MM.1S (cell line): Measurements from ENCODE around the gene FOXD4L6.
"Not testable (repeated sequence)": the region's sequence is repeated elsewhere in the genome, so short reads cannot be mapped to it uniquely, and the experiment has no call there.

Experiments used
- DNase-seq: peaks from one replicate; pipeline ENCODE4 v3.0.0-alpha.2; 2015
- H2AFZ ChIP-seq: fragments of 300-600 bp; sonication (generic); 2 replicates; pipeline ENCODE4 v1.6.0; 2016; ENCODE audit warnings: antibody characterized with exemption, low read length
- H3F3A ChIP-seq: fragments of 300-600 bp; sonication (generic); 2 replicates; pipeline ENCODE4 v1.6.1; 2016; ENCODE audit warnings: mild to moderate bottlenecking, antibody characterized with exemption, low read length, moderate library complexity, mixed read lengths; ENCODE audit not compliant: insufficient read depth
- H3K27ac ChIP-seq: fragments of 300-600 bp; sonication (generic); 2 replicates; pipeline ENCODE4 v1.5.1; 2016; ENCODE audit warnings: mild to moderate bottlenecking, low read length
- H3K27me3 ChIP-seq: fragments of 300-600 bp; sonication (generic); replicated peaks from 2 replicates; pipeline ENCODE4 v1.6.0; 2016; ENCODE audit warnings: low read length; ENCODE audit not compliant: insufficient read depth
- H3K36me3 ChIP-seq: fragments of 300-600 bp; sonication (generic); replicated peaks from 2 replicates; pipeline ENCODE4 v1.6.1; 2016; ENCODE audit warnings: mild to moderate bottlenecking, low read length, mixed read lengths; ENCODE audit not compliant: insufficient read depth
- H3K4me1 ChIP-seq: fragments of 300-600 bp; sonication (generic); 2 replicates; pipeline ENCODE4 v1.6.1; 2016; ENCODE audit warnings: low read length, mixed read lengths
- H3K4me2 ChIP-seq: fragments of 300-600 bp; sonication (generic); 2 replicates; pipeline ENCODE4 v1.6.0; 2016; ENCODE audit warnings: low read depth, low read length
- H3K4me3 ChIP-seq: fragments of 300-600 bp; sonication (generic); 2 replicates; pipeline ENCODE4 v1.5.1; 2016; ENCODE audit warnings: low read length, mixed read lengths
- H3K79me2 ChIP-seq: fragments of 300-600 bp; sonication (generic); 2 replicates; pipeline ENCODE4 v1.6.1; 2016; ENCODE audit warnings: mixed run types, low read length, mixed read lengths
- H3K9ac ChIP-seq: fragments of 300-600 bp; sonication (generic); 2 replicates; pipeline ENCODE4 v1.6.1; 2016; ENCODE audit warnings: low read length, mixed read lengths
- H3K9me2 ChIP-seq: fragments of 300-600 bp; sonication (generic); replicated peaks from 2 replicates; pipeline ENCODE4 v1.6.1; 2016; ENCODE audit warnings: mild to moderate bottlenecking, low read length, mixed read lengths; ENCODE audit not compliant: insufficient read depth
- H3K9me3 ChIP-seq: fragments of 300-600 bp; sonication (generic); replicated peaks from 2 replicates; pipeline ENCODE4 v1.6.1; 2016; ENCODE audit warnings: mild to moderate bottlenecking, low read length, mixed read lengths; ENCODE audit not compliant: insufficient read depth
- H4K20me1 ChIP-seq: fragments of 300-600 bp; sonication (generic); 2 replicates; pipeline ENCODE4 v1.6.1; 2016; ENCODE audit warnings: mild to moderate bottlenecking, low read length, moderate library complexity, mixed read lengths; ENCODE audit not compliant: insufficient read depth

The FOXD4L6 gene

GRCh38 chr9:41109253-41109652 is 19.2 kb downstream of the FOXD4L6 start:
- H3F3A ChIP-seq, H3K4me3 ChIP-seq, H3K9me2 ChIP-seq, H3K9ac ChIP-seq, H3K36me3 ChIP-seq, H4K20me1 ChIP-seq, H3K27me3 ChIP-seq, H2AFZ ChIP-seq, H3K4me2 ChIP-seq, DNase-seq, H3K9me3 ChIP-seq, H3K4me1 ChIP-seq, H3K27ac ChIP-seq, H3K79me2 ChIP-seq: not testable (repeated sequence)

- H3K27me3 ChIP-seq = not testable (repeated sequence)
These were observed 19.7 kb downstream of the FOXD4L6 start for GRCh38 chr9:41108816-41109215.

GRCh38 chr9:41106472-41107116 is 21.9 kb downstream of the FOXD4L6 start:
- not testable (repeated sequence) for DNase-seq, H4K20me1 ChIP-seq, H3F3A ChIP-seq, H3K9me2 ChIP-seq, H2AFZ ChIP-seq, H3K79me2 ChIP-seq, H3K4me1 ChIP-seq, H3K4me3 ChIP-seq, H3K27ac ChIP-seq, H3K4me2 ChIP-seq, H3K36me3 ChIP-seq, H3K27me3 ChIP-seq, H3K9ac ChIP-seq, H3K9me3 ChIP-seq

More at GRCh38 chr9:41108816-41109215, 19.7 kb downstream of the FOXD4L6 start:
- not testable (repeated sequence) for H3K4me2 ChIP-seq, H3K9me2 ChIP-seq, H3K79me2 ChIP-seq, H3K36me3 ChIP-seq, H3K4me1 ChIP-seq, H3K27ac ChIP-seq, H3F3A ChIP-seq, H3K4me3 ChIP-seq, H3K9ac ChIP-seq, H2AFZ ChIP-seq, DNase-seq, H4K20me1 ChIP-seq, H3K9me3 ChIP-seq

- H3F3A ChIP-seq, H3K9ac ChIP-seq, H3K4me1 ChIP-seq, H3K9me2 ChIP-seq, H3K79me2 ChIP-seq, H3K9me3 ChIP-seq, H3K4me3 ChIP-seq, H3K4me2 ChIP-seq, H3K27me3 ChIP-seq, H3K36me3 ChIP-seq, DNase-seq, H3K27ac ChIP-seq, H4K20me1 ChIP-seq, H2AFZ ChIP-seq: not testable (repeated sequence)
These were observed 22.8 kb downstream of the FOXD4L6 start for GRCh38 chr9:41105557-41106253.

- not testable (repeated sequence) for H3K4me1 ChIP-seq, H3K36me3 ChIP-seq, DNase-seq, H2AFZ ChIP-seq, H4K20me1 ChIP-seq, H3K9me3 ChIP-seq, H3K4me3 ChIP-seq, H3K9ac ChIP-seq, H3K9me2 ChIP-seq, H3K27ac ChIP-seq, H3K4me2 ChIP-seq, H3K79me2 ChIP-seq, H3F3A ChIP-seq, H3K27me3 ChIP-seq
These were observed 23.9 kb downstream of the FOXD4L6 start for GRCh38 chr9:41104542-41104941.

- not testable (repeated sequence) for H3K9me2 ChIP-seq, H3K36me3 ChIP-seq, H3K4me3 ChIP-seq, H3K4me1 ChIP-seq, H3K9me3 ChIP-seq, DNase-seq, H3K4me2 ChIP-seq, H4K20me1 ChIP-seq, H3K79me2 ChIP-seq, H3K27me3 ChIP-seq, H2AFZ ChIP-seq, H3K27ac ChIP-seq, H3F3A ChIP-seq, H3K9ac ChIP-seq
These were observed 28.0 kb downstream of the FOXD4L6 start for GRCh38 chr9:41100508-41100907.

- H3K79me2 ChIP-seq, H3F3A ChIP-seq, H3K27ac ChIP-seq, H2AFZ ChIP-seq, H3K4me3 ChIP-seq, H3K4me2 ChIP-seq, H3K9me3 ChIP-seq, H3K36me3 ChIP-seq, H3K4me1 ChIP-seq, H3K9me2 ChIP-seq, H3K27me3 ChIP-seq, H4K20me1 ChIP-seq, H3K9ac ChIP-seq: not testable (repeated sequence)
- DNase-seq = peak; percentile 5
These were observed 29.7 kb downstream of the FOXD4L6 start for GRCh38 chr9:41098759-41099158.

- not testable (repeated sequence) for H3K36me3 ChIP-seq, H3F3A ChIP-seq, H3K9me2 ChIP-seq, H2AFZ ChIP-seq, H3K4me1 ChIP-seq, H3K4me3 ChIP-seq, DNase-seq, H3K4me2 ChIP-seq, H3K9me3 ChIP-seq, H3K79me2 ChIP-seq, H3K27ac ChIP-seq, H3K27me3 ChIP-seq, H4K20me1 ChIP-seq, H3K9ac ChIP-seq
These were observed 33.4 kb downstream of the FOXD4L6 start for GRCh38 chr9:41095060-41095459.
